ENCODE measurements around the gene MED13L. TPM values are rescaled to one million over a fixed set of nuclear protein-coding genes. Genes with fewer than 3 reads are reported as not detected.

Gene MED13L
- total and polyA plus RNA-seq, 2 of the 8 experiments (the other 6 are each of a cell fraction or from before 2014, with no cell fraction given), result 15.9 to 51.7 TPM

- TF ChIP-seq E2F6 (IDR thresholded peaks at IDR 0.05), result no peak
- TF ChIP-seq ATF3 (IDR thresholded peaks at IDR 0.05; ENCODE audit: insufficient read depth, low read depth, low read length), result no peak
- no peak for TF ChIP-seq SUZ12 (IDR thresholded peaks at IDR 0.05; ENCODE audit: low read length)
- no peak for TF ChIP-seq EZH2 (IDR thresholded peaks at IDR 0.05; ENCODE audit: low read depth, low read length, severe bottlenecking)
- no peak for TF ChIP-seq JUND (IDR thresholded peaks at IDR 0.05; ENCODE audit: low read length)
- TF ChIP-seq KDM1A (IDR thresholded peaks at IDR 0.05; ENCODE audit: borderline replicate concordance, low read length), result no peak
- no peak for TF ChIP-seq GABPA (IDR thresholded peaks at IDR 0.05; ENCODE audit: borderline replicate concordance, insufficient read depth, low read length)
- TF ChIP-seq HDAC6 (IDR thresholded peaks at IDR 0.05; ENCODE audit: low read depth, low read length), result no peak
Measured at GRCh38 chr12:116043659-116044535, 233.6 kb downstream of the MED13L start (continued).
